MCF 10A (cell line): ENCODE data around the gene AKAP8. TPM values are rescaled to one million over a fixed set of nuclear protein-coding genes. Genes with fewer than 3 reads are reported as not detected.

ENCODE experiments used
- BruUV-seq: library from RNA; stranded (reverse); fragments of 400-500 nt; replicated peaks from 2 replicates; lab custom pipeline; 2021; lab: Mats Ljungman, UMichigan
- CTCF ChIA-PET: fragments of 300-600 bp; sonication (Branson Sonifier 250); formaldehyde crosslinking; extraction: SDS; loops from one replicate; lab custom pipeline; 2021; ENCODE audit warnings: antibody characterized with exemption, inconsistent platforms; lab: Yijun Ruan, JAX
- POLR2A ChIA-PET: fragments of 300-600, 350-650 bp; sonication (Branson Sonifier 250); formaldehyde crosslinking; extraction: SDS; loops from one replicate; lab custom pipeline; 2020; ENCODE audit warnings: antibody characterized with exemption, inconsistent platforms; lab: Yijun Ruan, JAX
- DNase-seq: peaks from one replicate; pipeline ENCODE4 v3.0.0-alpha.2; 2018; ENCODE audit not compliant: unreplicated experiment
- H3K27ac Mint-ChIP-seq: one replicate; pipeline ENCODE4 v1.8.0; 2022; ENCODE audit warnings: mild to moderate bottlenecking, low read depth, mixed read lengths; ENCODE audit not compliant: unreplicated experiment
- H3K27me3 Mint-ChIP-seq: one replicate; pipeline ENCODE4 v1.8.0; 2022; ENCODE audit warnings: mixed read lengths; ENCODE audit not compliant: insufficient read depth, unreplicated experiment
- H3K36me3 Mint-ChIP-seq: one replicate; pipeline ENCODE4 v1.8.0; 2022; ENCODE audit warnings: mild to moderate bottlenecking, moderate library complexity, mixed read lengths; ENCODE audit not compliant: insufficient read depth, unreplicated experiment
- H3K4me1 Mint-ChIP-seq: one replicate; pipeline ENCODE4 v1.8.0; 2022; ENCODE audit warnings: mixed read lengths; ENCODE audit not compliant: insufficient read depth, unreplicated experiment
- H3K4me3 Mint-ChIP-seq: one replicate; pipeline ENCODE4 v1.8.0; 2022; ENCODE audit warnings: mild to moderate bottlenecking, moderate library complexity, mixed read lengths; ENCODE audit not compliant: unreplicated experiment
- H3K9me3 Mint-ChIP-seq: one replicate; pipeline ENCODE4 v1.8.0; 2022; ENCODE audit warnings: mixed read lengths; ENCODE audit not compliant: unreplicated experiment
- CTCF ChIP-seq: fragments of 200-600 bp; IDR thresholded peaks from one replicate; pipeline ENCODE4 v1.8.0; 2022; ENCODE audit warnings: antibody characterized with exemption, mild to moderate bottlenecking; ENCODE audit not compliant: unreplicated experiment
- intact Hi-C: fragments of 100-400 bp; cut with micrococcal nuclease; formaldehyde crosslinking; loops from 2 replicates; pipeline ENCODE4 v1.14.1; 2022
- total RNA-seq: library from RNA; stranded (reverse); gene quantifications from 2 replicates; pipeline ENCODE4 v1.2.3, GENCODE V29; 2022

The AKAP8 gene
- total RNA-seq, 1 experiment from 2014 or later: 37.8 TPM

GRCh38 chr19:15404097-15404779, 24.7 kb upstream of the AKAP8 start:
- Mint-ChIP-seq H3K36me3 (peaks cover 56% of the 10 kb centered on the region), H3K27ac (no peak overlapping the region), H3K4me1 (peaks cover 15% of the 10 kb centered on the region), H3K4me3 (no peak overlapping the region), H3K27me3 (no peaks in the 10 kb centered on the region), H3K9me3 (no peaks in the 10 kb centered on the region)
- TF ChIP-seq CTCF: no peak
- POLR2A ChIA-PET: interaction anchor here (0.5 to 1.5 kb wide), 3 partner anchors 15 to 1325 kb away, joined by 3 to 6 read pairs (median 4); partner anchors contain the start of gene AKAP8L
- CTCF ChIA-PET: interaction anchor here (0.6 kb wide), 3 partner anchors 228 to 658 kb away, joined by 3 read pairs; no protein-coding TSS in a partner anchor
- no peak for DNase-seq
- intact Hi-C loops: no loop called here
- BruUV-seq: no TSS peak

GRCh38 chr19:15403151-15403531, 23.6 kb upstream of the AKAP8 start:
- Mint-ChIP-seq H3K27ac (no peak overlapping the region), H3K27me3 (no peaks in the 10 kb centered on the region), H3K9me3 (no peaks in the 10 kb centered on the region), H3K36me3 (peaks cover 45% of the 10 kb centered on the region), H3K4me1 (peaks cover 15% of the 10 kb centered on the region), H3K4me3 (no peak overlapping the region)
- BruUV-seq: no TSS peak
- TF ChIP-seq CTCF: no peak
- intact Hi-C loops: no loop called here
- ChIA-PET POLR2A (interaction anchor here (1.5 to 2.8 kb wide), 2 partner anchors 15 to 16 kb away, joined by 6 to 12 read pairs; partner anchors contain the start of gene AKAP8L), CTCF (no interaction called here)
- no peak for DNase-seq

GRCh38 chr19:15402411-15403150, 23.0 kb upstream of the AKAP8 start:
- ChIA-PET CTCF (no interaction called here), POLR2A (interaction anchor here (0.6 to 2.8 kb wide), 2 partner anchors 16 to 995 kb away, joined by 3 to 12 read pairs; partner anchors contain the start of gene AKAP8L)
- no peak overlapping the region for H3K4me3 Mint-ChIP-seq
- no TSS peak for BruUV-seq
- DNase-seq: no peak
- intact Hi-C loops: no loop called here
- no peak for TF ChIP-seq CTCF
- peaks cover 44% of the 10 kb centered on the region for H3K36me3 Mint-ChIP-seq
- no peaks in the 10 kb centered on the region for H3K27me3 Mint-ChIP-seq
- H3K9me3 Mint-ChIP-seq: no peaks in the 10 kb centered on the region
- H3K4me1 Mint-ChIP-seq: peaks cover 15% of the 10 kb centered on the region
- no peak overlapping the region for H3K27ac Mint-ChIP-seq

GRCh38 chr19:15401397-15401710, 21.8 kb upstream of the AKAP8 start:
- no peak for TF ChIP-seq CTCF
- BruUV-seq: no TSS peak
- H3K4me1 Mint-ChIP-seq: peaks cover 15% of the 10 kb centered on the region
- H3K27ac Mint-ChIP-seq: no peak overlapping the region
- H3K9me3 Mint-ChIP-seq: no peaks in the 10 kb centered on the region
- DNase-seq: no peak
- peaks cover 48% of the 10 kb centered on the region for H3K36me3 Mint-ChIP-seq
- no peaks in the 10 kb centered on the region for H3K27me3 Mint-ChIP-seq
- ChIA-PET CTCF (interaction anchor here (0.5 kb wide), 1 partner anchor 31 kb away, joined by 4 read pairs; no protein-coding TSS in a partner anchor), POLR2A (interaction anchor here (2.8 kb wide), 1 partner anchor 17 kb away, joined by 12 read pairs; the partner anchor contains the start of gene AKAP8L)
- intact Hi-C loops: no loop called here
- H3K4me3 Mint-ChIP-seq: no peak overlapping the region
